Trophoblast cell (in vitro differentiated cells and primary cell): ENCODE measurements around the gene FKBP9.
"Not testable (repeated sequence)": the region's sequence is repeated elsewhere in the genome, so short reads cannot be mapped to it uniquely, and the experiment has no call there.

Experiments used
- DNase-seq, 2 donors: peaks; one replicate each; pipeline ENCODE4 v3.0.0-alpha.2; 2016
- H2AFZ ChIP-seq: 2 replicates; pipeline ENCODE4 v1.6.1; 2013; ENCODE audit warnings: low read length, moderate library complexity, mild to moderate bottlenecking; ENCODE audit not compliant: insufficient read depth, poor library complexity
- H2AK5ac ChIP-seq: 2 replicates; pipeline ENCODE4 v1.6.1; 2013; ENCODE audit warnings: mild to moderate bottlenecking, low read length
- H2BK120ac ChIP-seq: 2 replicates; pipeline ENCODE4 v1.6.1; 2013; ENCODE audit warnings: low read length, mild to moderate bottlenecking, moderate library complexity; ENCODE audit not compliant: insufficient read depth, poor library complexity
- H2BK12ac ChIP-seq: 2 replicates; pipeline ENCODE4 v1.6.1; 2013; ENCODE audit warnings: mild to moderate bottlenecking, low read length, moderate library complexity
- H2BK5ac ChIP-seq: 2 replicates; pipeline ENCODE4 v1.6.1; 2013; ENCODE audit warnings: low read length, low read depth, moderate library complexity, mild to moderate bottlenecking; ENCODE audit not compliant: poor library complexity
- H3K14ac ChIP-seq: 2 replicates; pipeline ENCODE4 v1.6.1; 2013; ENCODE audit warnings: mild to moderate bottlenecking, low read length
- H3K18ac ChIP-seq: 2 replicates; pipeline ENCODE4 v1.6.1; 2013; ENCODE audit warnings: mild to moderate bottlenecking, low read length
- H3K23ac ChIP-seq: 2 replicates; pipeline ENCODE4 v1.6.1; 2013; ENCODE audit warnings: low read length
- H3K27ac ChIP-seq: 2 replicates; pipeline ENCODE4 v1.5.1; 2013; ENCODE audit warnings: low read depth, mild to moderate bottlenecking, inconsistent platforms, low read length, moderate library complexity
- H3K27me3 ChIP-seq: 2 replicates; pipeline ENCODE4 v1.6.1; 2013; ENCODE audit warnings: inconsistent platforms, mild to moderate bottlenecking, low read length, moderate library complexity; ENCODE audit not compliant: insufficient read depth
- H3K36me3 ChIP-seq, 2 experiments: 1 replicate in 1 of 2; 2 replicates in 1 of 2; pipeline ENCODE4 v1.6.1; 2013; ENCODE audit warnings: low read length in 2 of 2, mild to moderate bottlenecking in 2 of 2, moderate library complexity in 1 of 2; ENCODE audit not compliant: insufficient read depth in 2 of 2, control insufficient read depth in 1 of 2
- H3K4ac ChIP-seq: 2 replicates; pipeline ENCODE4 v1.6.1; 2013; ENCODE audit warnings: low read depth, mild to moderate bottlenecking, low read length, moderate library complexity
- H3K4me1 ChIP-seq, 2 experiments: 1 replicate in 1 of 2; 2 replicates in 1 of 2; pipeline ENCODE4 v1.6.1; 2013; ENCODE audit warnings: low read length in 2 of 2, mild to moderate bottlenecking in 2 of 2, moderate library complexity in 1 of 2; ENCODE audit not compliant: insufficient read depth in 2 of 2, control insufficient read depth in 1 of 2
- H3K4me2 ChIP-seq: 2 replicates; pipeline ENCODE4 v1.6.1; 2013; ENCODE audit warnings: inconsistent platforms, mild to moderate bottlenecking, low read length, moderate library complexity
- H3K4me3 ChIP-seq: 2 replicates; pipeline ENCODE4 v1.5.1; 2013; ENCODE audit warnings: mild to moderate bottlenecking, low read depth, low read length, inconsistent platforms
- H3K79me1 ChIP-seq: one replicate; pipeline ENCODE4 v1.6.1; 2013; ENCODE audit warnings: low read length
- H3K79me2 ChIP-seq: 2 replicates; pipeline ENCODE4 v1.6.1; 2013; ENCODE audit warnings: low read length, mild to moderate bottlenecking; ENCODE audit not compliant: control insufficient read depth, insufficient read depth, poor library complexity
- H3K9ac ChIP-seq: 2 replicates; pipeline ENCODE4 v1.6.1; 2013; ENCODE audit warnings: mild to moderate bottlenecking, low read length
- H3K9me3 ChIP-seq: 2 replicates; pipeline ENCODE4 v1.6.1; 2013; ENCODE audit warnings: low read depth, mild to moderate bottlenecking, control low read depth, inconsistent platforms, low read length; ENCODE audit not compliant: insufficient read depth
- H4K12ac ChIP-seq: 2 replicates; pipeline ENCODE4 v1.6.1; 2013; ENCODE audit warnings: low read depth, mild to moderate bottlenecking, low read length, moderate library complexity
- H4K8ac ChIP-seq: 2 replicates; pipeline ENCODE4 v1.6.1; 2013; ENCODE audit warnings: low read depth, mild to moderate bottlenecking, low read length, moderate library complexity
- H4K91ac ChIP-seq: one replicate; pipeline ENCODE4 v1.6.1; 2013; ENCODE audit warnings: low read depth, mild to moderate bottlenecking, low read length, moderate library complexity
- WGBS: extraction: QIAGEN DNeasy Blood & Tissue Kit; methylation state at CpG from one replicate; pipeline ENCODE4 v1.1.7; 2013; ENCODE audit warnings: missing lambda C conversion rate; ENCODE audit not compliant: insufficient read length, insufficient coverage; ENCODE audit errors: extremely low coverage; 5-methylcytosine and 5-hydroxymethylcytosine counted together

Gene FKBP9

DNA sequence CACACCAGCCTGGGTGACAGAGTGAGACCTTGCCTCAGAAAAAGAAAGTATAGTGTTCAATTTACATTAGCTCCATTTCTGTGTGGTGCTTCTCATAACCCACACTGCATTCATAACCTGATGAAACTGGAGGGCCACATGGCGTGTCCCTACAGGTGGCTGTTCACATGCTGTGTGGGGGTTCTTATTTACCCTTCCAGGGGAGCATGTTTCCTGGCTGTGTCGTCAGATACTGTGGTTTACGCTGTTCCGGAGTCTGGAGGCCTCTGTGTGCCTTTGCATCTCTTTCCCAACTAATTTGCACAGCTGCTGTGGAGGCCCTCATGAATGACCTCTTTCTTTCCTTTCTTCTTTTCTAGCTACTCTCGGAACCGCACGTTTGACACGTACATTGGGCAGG lies 30.9 kb downstream of the FKBP9 start:
- not testable (repeated sequence) for H3K79me1 ChIP-seq, H3K4ac ChIP-seq, H3K9ac ChIP-seq, H3K14ac ChIP-seq, H3K79me2 ChIP-seq, H2BK120ac ChIP-seq, H4K12ac ChIP-seq, DNase-seq, H3K23ac ChIP-seq, H3K36me3 ChIP-seq, H2AK5ac ChIP-seq, H3K27ac ChIP-seq, H3K18ac ChIP-seq, H3K4me1 ChIP-seq, H3K9me3 ChIP-seq, H2BK5ac ChIP-seq, H4K91ac ChIP-seq, H3K4me2 ChIP-seq, H4K8ac ChIP-seq, H2AFZ ChIP-seq, H3K4me3 ChIP-seq, H2BK12ac ChIP-seq, H3K27me3 ChIP-seq
- WGBS = no CpG with 5 or more reads among the region's 8 CpGs

DNA sequence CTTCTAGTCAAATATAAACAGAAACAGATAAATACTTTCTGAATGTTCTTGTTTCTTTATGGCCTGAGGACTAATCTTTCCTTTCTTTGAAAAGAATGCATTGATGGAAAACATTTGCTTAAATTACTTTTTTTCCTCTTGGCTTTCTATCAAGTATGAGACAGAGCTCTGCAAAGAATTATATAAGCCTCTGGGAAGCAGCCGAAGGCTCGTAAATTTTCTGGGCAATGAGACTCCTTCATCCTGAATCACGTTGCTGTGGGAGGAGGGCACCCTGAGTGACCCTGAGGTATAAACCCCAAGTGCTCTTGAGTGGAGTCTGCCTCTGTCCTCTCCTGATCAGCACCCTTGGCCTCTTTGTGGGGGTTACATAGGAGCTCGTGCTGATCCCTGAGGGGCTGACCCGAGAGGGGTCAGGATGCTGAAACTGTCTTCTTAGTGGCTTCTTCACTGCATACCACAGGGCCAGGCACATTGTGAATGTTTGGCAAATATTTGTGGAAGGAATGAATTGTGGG lies 33.9 kb downstream of the FKBP9 start:
- not testable (repeated sequence) for H4K8ac ChIP-seq, H3K4ac ChIP-seq, H3K4me1 ChIP-seq, H2BK120ac ChIP-seq, H3K27me3 ChIP-seq, H3K4me2 ChIP-seq, H3K9me3 ChIP-seq, H2AK5ac ChIP-seq, H2AFZ ChIP-seq, H2BK12ac ChIP-seq, H3K18ac ChIP-seq, H3K79me1 ChIP-seq, H2BK5ac ChIP-seq, H3K23ac ChIP-seq, H3K79me2 ChIP-seq, H3K4me3 ChIP-seq, H3K27ac ChIP-seq, H3K36me3 ChIP-seq, H3K14ac ChIP-seq, H3K9ac ChIP-seq, H4K12ac ChIP-seq, DNase-seq, H4K91ac ChIP-seq
- WGBS = no CpG with 5 or more reads among the region's 5 CpGs

DNA sequence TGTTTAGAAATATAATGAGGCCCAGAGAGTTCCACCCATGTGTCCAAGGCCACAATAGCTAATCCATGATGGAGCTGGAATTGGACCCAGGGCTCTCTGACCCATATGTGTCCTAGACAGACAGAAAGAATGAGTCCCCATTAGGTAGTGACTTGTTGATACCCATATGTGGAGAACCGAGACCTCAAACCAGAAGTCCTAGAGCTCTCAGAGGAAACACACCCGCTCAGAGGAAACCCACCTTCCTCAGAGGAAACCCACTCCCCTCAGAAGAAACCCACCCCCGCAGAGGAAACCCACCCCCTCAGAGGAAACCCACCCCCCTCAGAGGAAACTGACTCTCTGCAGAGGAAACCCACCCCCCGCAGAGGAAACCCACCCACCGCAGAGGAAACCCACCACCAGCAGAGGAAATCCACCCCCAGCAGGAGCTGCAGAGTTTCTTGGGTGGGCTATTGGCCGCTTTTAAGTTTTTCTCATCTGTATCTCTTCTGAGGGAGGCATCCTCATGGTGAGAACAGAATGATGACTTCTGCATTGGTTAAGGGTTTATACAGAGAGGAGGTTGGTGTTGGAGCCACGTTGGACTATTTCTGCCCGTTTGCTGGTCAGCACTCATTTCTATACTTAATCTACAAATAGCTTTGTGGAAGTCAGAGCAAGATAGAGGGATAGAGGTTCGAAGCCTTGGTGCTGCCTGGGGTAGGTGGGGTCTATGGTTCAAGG lies 34.9 kb downstream of the FKBP9 start:
- H2BK120ac ChIP-seq, H3K23ac ChIP-seq, H3K9ac ChIP-seq, H3K27ac ChIP-seq, H3K79me2 ChIP-seq, H3K79me1 ChIP-seq, H4K91ac ChIP-seq, H3K14ac ChIP-seq, H3K27me3 ChIP-seq, DNase-seq, H3K36me3 ChIP-seq, H3K4me2 ChIP-seq, H2AK5ac ChIP-seq, H3K4me3 ChIP-seq, H2BK5ac ChIP-seq, H4K8ac ChIP-seq, H2AFZ ChIP-seq, H2BK12ac ChIP-seq, H3K18ac ChIP-seq, H3K4ac ChIP-seq, H3K9me3 ChIP-seq, H4K12ac ChIP-seq, H3K4me1 ChIP-seq: not testable (repeated sequence)
- no CpG with 5 or more reads among the region's 9 CpGs for WGBS

DNA sequence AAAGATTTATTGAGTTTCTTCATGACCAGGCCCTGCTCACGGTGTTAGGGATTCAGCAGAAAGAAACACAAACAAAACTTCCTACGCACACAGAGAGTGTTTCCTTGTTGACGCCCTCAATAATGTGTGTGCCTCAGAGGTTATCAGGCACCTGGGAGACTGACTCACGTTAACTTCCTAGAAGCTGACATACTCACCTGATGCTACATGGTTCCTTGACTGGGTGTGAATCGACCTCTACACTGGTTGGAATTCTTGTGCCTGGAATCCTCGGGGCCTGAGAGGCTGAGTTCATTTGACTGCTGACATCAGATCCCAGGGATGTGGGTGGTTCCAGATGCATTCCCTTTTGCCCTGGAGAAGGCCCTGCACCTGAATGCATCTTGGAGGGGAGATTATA lies 35.5 kb downstream of the FKBP9 start:
- H3K4me3 ChIP-seq = not testable (repeated sequence)

More for the DNA sequence above, 35.5 kb downstream of the FKBP9 start:
- H2BK12ac ChIP-seq, H3K23ac ChIP-seq, H2AFZ ChIP-seq, H3K4me1 ChIP-seq, H3K79me1 ChIP-seq, H4K91ac ChIP-seq, H2AK5ac ChIP-seq, H3K9ac ChIP-seq, H2BK120ac ChIP-seq, H3K4ac ChIP-seq, H3K14ac ChIP-seq, H3K9me3 ChIP-seq, H3K18ac ChIP-seq, H4K12ac ChIP-seq, H3K27ac ChIP-seq, H3K4me2 ChIP-seq, H4K8ac ChIP-seq, H3K79me2 ChIP-seq, H3K27me3 ChIP-seq, H3K36me3 ChIP-seq, H2BK5ac ChIP-seq: not testable (repeated sequence)
- DNase-seq = peak; percentile 88
- no CpG with 5 or more reads among the region's 6 CpGs for WGBS
